Activated CD8-positive, alpha-beta T cell treated with anti-CD3 and anti-CD28 coated beads, Interleukin-2, amount 10 ng/mL, durations not matched to agents 7 days and 5 days (primary cell): ENCODE results near the gene INPP5B. TPM values are rescaled to one million over a fixed set of nuclear protein-coding genes. Genes with fewer than 3 reads are reported as not detected.
A peak's percentile ranks its signal among the peaks of the same experiment; 100 is the strongest.
"Not testable (repeated sequence)": the region's sequence is repeated elsewhere in the genome, so short reads cannot be mapped to it uniquely, and the experiment has no call there.

ENCODE experiments used
- ATAC-seq: fragments of 150-1000 bp; cut with Tn5 transposase; one replicate; pipeline ENCODE4 v1.10.0; 2021; ENCODE audit warnings: moderate library complexity
- CTCF ChIA-PET: fragments of 350-600 bp; sonication (Branson Sonifier 250); formaldehyde crosslinking; loops from one replicate; lab custom pipeline; 2021; ENCODE audit warnings: antibody characterized with exemption; lab: Charles Lee
- POLR2A ChIA-PET: fragments of 350-600 bp; sonication (Branson Sonifier 250); formaldehyde crosslinking; loops from one replicate; lab custom pipeline; 2021; ENCODE audit warnings: antibody characterized with exemption; lab: Charles Lee
- DNase-seq: peaks from one replicate; pipeline ENCODE4 v3.0.0-alpha.2; 2020
- H3K27ac Mint-ChIP-seq: one replicate; pipeline ENCODE4 v1.8.0; 2021; ENCODE audit warnings: mild to moderate bottlenecking, mixed read lengths
- H3K27me3 Mint-ChIP-seq: one replicate; pipeline ENCODE4 v1.8.0; 2021; ENCODE audit warnings: low read depth, mixed read lengths
- H3K36me3 Mint-ChIP-seq: one replicate; pipeline ENCODE4 v1.8.0; 2021; ENCODE audit warnings: low read depth, mixed read lengths
- H3K4me1 Mint-ChIP-seq: one replicate; pipeline ENCODE4 v1.8.0; 2021; ENCODE audit warnings: low read depth, mixed read lengths
- H3K4me3 Mint-ChIP-seq: one replicate; pipeline ENCODE4 v1.8.0; 2021; ENCODE audit warnings: mild to moderate bottlenecking, mixed read lengths
- H3K9me3 Mint-ChIP-seq: one replicate; pipeline ENCODE4 v1.8.0; 2022; ENCODE audit warnings: mixed read lengths; ENCODE audit not compliant: insufficient read depth
- total RNA-seq, 2 experiments: library from RNA; stranded (reverse); gene quantifications; one replicate each; pipeline ENCODE4 v1.2.3, GENCODE V29; 2021

The INPP5B gene
- total RNA-seq, result 10 to 100 TPM; 40.2 to 41.1 TPM

GRCh38 chr1:37946703-37947360, at the start of gene INPP5B:
INPP5B (minus strand) TSS chr1:37947053; CDS start chr1:37946308, 745 bp downstream.
- POLR2A ChIA-PET, result interaction anchor here (0.6 to 1.7 kb wide), 5 partner anchors 9 to 441 kb away, joined by 3 to 8 read pairs (median 3); no protein-coding TSS in a partner anchor

GRCh38 chr1:37995751-37996345, 49.0 kb upstream of the INPP5B start:
- CTCF ChIA-PET, result interaction anchor here (9.7 kb wide), 1 partner anchor 20 kb away, joined by 215 read pairs; the partner anchor contains the start of gene UTP11
- ATAC-seq (peak; percentile 55), DNase-seq (no peak)
- peak overlapping the region; percentile 89 for H3K27ac Mint-ChIP-seq
- no peaks in the 10 kb centered on the region for H3K9me3 Mint-ChIP-seq
- H3K4me1 Mint-ChIP-seq, result peaks cover 50% of the 10 kb centered on the region
- peaks cover 20% of the 10 kb centered on the region for H3K36me3 Mint-ChIP-seq
- POLR2A ChIA-PET, result interaction anchor here (1.7 to 4.4 kb wide), 3 partner anchors 8 to 17 kb away, joined by 7 to 24 read pairs (median 11); no protein-coding TSS in a partner anchor
- no peaks in the 10 kb centered on the region for H3K27me3 Mint-ChIP-seq
- peak overlapping the region; percentile 64 for H3K4me3 Mint-ChIP-seq

More at GRCh38 chr1:37946703-37947360, at the start of gene INPP5B:
- DNase-seq (peak; percentile 89), ATAC-seq (peak; percentile 97)
- Mint-ChIP-seq H3K9me3 (no peaks in the 10 kb centered on the region), H3K4me3 (peak within 1 kb of the TSS; percentile 92), H3K27ac (peak within 1 kb of the TSS; percentile 97), H3K27me3 (no peaks in the 10 kb centered on the region), H3K4me1 (peaks cover 30% of the 10 kb centered on the region), H3K36me3 (peaks cover 5% of the 10 kb centered on the region)
- CTCF ChIA-PET, result interaction anchor here (0.7 to 1.5 kb wide), 3 partner anchors 11 to 87 kb away, joined by 3 to 6 read pairs (median 6); partner anchors contain the start of gene MTF1

- Mint-ChIP-seq H3K36me3 (peaks cover 21% of the 10 kb centered on the region), H3K27ac (peak overlapping the region; percentile 89), H3K27me3 (no peaks in the 10 kb centered on the region), H3K4me1 (peaks cover 49% of the 10 kb centered on the region), H3K9me3 (no peaks in the 10 kb centered on the region), H3K4me3 (peak overlapping the region; percentile 64)
- DNase-seq (peak; percentile 48), ATAC-seq (peak; percentile 4)
- ChIA-PET POLR2A (interaction anchor here (1.7 to 4.4 kb wide), 2 partner anchors 9 to 14 kb away, joined by 11 to 24 read pairs; no protein-coding TSS in a partner anchor), CTCF (interaction anchor here (3.6 to 9.7 kb wide), 2 partner anchors 8 to 21 kb away, joined by 11 to 215 read pairs; partner anchors contain the start of gene UTP11)
Observed at GRCh38 chr1:37994886-37995566, 48.2 kb upstream of the INPP5B start.

- peak; percentile 59 for DNase-seq
- ATAC-seq, result peak; percentile 60
- Mint-ChIP-seq H3K4me1 (peaks cover 26% of the 10 kb centered on the region), H3K27ac (peak overlapping the region; percentile 90), H3K4me3 (peak overlapping the region; percentile 95), H3K27me3 (no peaks in the 10 kb centered on the region), H3K36me3 (peaks cover 30% of the 10 kb centered on the region), H3K9me3 (no peaks in the 10 kb centered on the region)
- POLR2A ChIA-PET, result interaction anchor here (0.6 to 2.1 kb wide), 9 partner anchors 11 to 299 kb away, joined by 3 to 12 read pairs (median 3); partner anchors contain the start of gene UTP11
- CTCF ChIA-PET, result interaction anchor here (0.7 to 9.7 kb wide), 12 partner anchors 11 to 181 kb away, joined by 3 to 215 read pairs (median 5); partner anchors contain the start of genes C1orf122, INPP5B, UTP11 and YRDC
Observed at GRCh38 chr1:37989361-37989930, 42.6 kb upstream of the INPP5B start.

- ChIA-PET CTCF (interaction anchor here (1.3 kb wide), 1 partner anchor 56 kb away, joined by 3 read pairs; no protein-coding TSS in a partner anchor), POLR2A (no interaction called here)
- DNase-seq (no peak), ATAC-seq (no peak)
- H3K27me3 Mint-ChIP-seq, result no peaks in the 10 kb centered on the region
- H3K4me1 Mint-ChIP-seq, result peaks cover 23% of the 10 kb centered on the region
- H3K36me3 Mint-ChIP-seq, result peaks cover 37% of the 10 kb centered on the region
- no peaks in the 10 kb centered on the region for H3K9me3 Mint-ChIP-seq
- no peak overlapping the region for H3K27ac Mint-ChIP-seq
- peak overlapping the region; percentile 95 for H3K4me3 Mint-ChIP-seq
Observed at GRCh38 chr1:37987679-37988078, 40.8 kb upstream of the INPP5B start.

- no peak overlapping the region for H3K4me3 Mint-ChIP-seq
- ChIA-PET POLR2A (no interaction called here), CTCF (no interaction called here)
- no peak for ATAC-seq
- no peak overlapping the region for H3K27ac Mint-ChIP-seq
- no peak for DNase-seq
- H3K9me3 Mint-ChIP-seq, result no peaks in the 10 kb centered on the region
- H3K4me1 Mint-ChIP-seq, result peaks cover 12% of the 10 kb centered on the region
- peaks cover 64% of the 10 kb centered on the region for H3K36me3 Mint-ChIP-seq
- H3K27me3 Mint-ChIP-seq, result no peaks in the 10 kb centered on the region
Observed at GRCh38 chr1:37983546-37983945, 36.7 kb upstream of the INPP5B start.

GRCh38 chr1:37978541-37978940, 31.7 kb upstream of the INPP5B start:
- no peaks in the 10 kb centered on the region for H3K9me3 Mint-ChIP-seq
- ChIA-PET CTCF (no interaction called here), POLR2A (no interaction called here)
- no peak overlapping the region for H3K4me3 Mint-ChIP-seq
- H3K27ac Mint-ChIP-seq, result no peak overlapping the region
- peaks cover 2% of the 10 kb centered on the region for H3K4me1 Mint-ChIP-seq
- ATAC-seq (no peak), DNase-seq (no peak)
- no peaks in the 10 kb centered on the region for H3K27me3 Mint-ChIP-seq
- H3K36me3 Mint-ChIP-seq, result peaks cover 69% of the 10 kb centered on the region

GRCh38 chr1:37975083-37975482, 28.2 kb upstream of the INPP5B start:
- H3K27ac Mint-ChIP-seq, ATAC-seq, H3K9me3 Mint-ChIP-seq, H3K4me3 Mint-ChIP-seq, DNase-seq, H3K27me3 Mint-ChIP-seq, POLR2A ChIA-PET, H3K4me1 Mint-ChIP-seq: not testable (repeated sequence)
- H3K36me3 Mint-ChIP-seq, result peaks cover 79% of the 10 kb centered on the region
- CTCF ChIA-PET, result interaction anchor here (0.8 to 1.9 kb wide), 6 partner anchors 26 to 115 kb away, joined by 3 to 8 read pairs (median 3); partner anchors contain the start of gene MTF1

DNA sequence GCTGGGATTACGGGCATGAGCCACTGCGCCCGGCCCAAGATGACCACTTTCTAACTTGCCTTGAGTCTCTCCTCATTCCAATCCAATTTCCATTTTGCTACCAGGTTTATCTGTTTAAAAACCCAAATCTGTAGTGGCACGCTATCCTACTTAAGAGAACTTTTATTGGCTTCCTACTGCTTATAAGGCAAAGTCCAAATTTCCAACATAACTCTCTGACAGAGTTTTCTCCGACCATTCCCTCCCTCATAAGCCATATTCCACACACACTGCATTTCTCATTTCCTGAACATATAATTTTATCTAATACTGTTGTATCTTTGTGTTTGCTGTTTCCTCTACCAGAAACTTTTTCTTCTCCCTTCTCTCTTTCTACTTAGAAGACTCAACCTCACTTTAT, 27.7 kb upstream of the INPP5B start:
- no peaks in the 10 kb centered on the region for H3K9me3 Mint-ChIP-seq
- H3K27ac Mint-ChIP-seq, result no peak overlapping the region
- DNase-seq (no peak), ATAC-seq (no peak)
- H3K27me3 Mint-ChIP-seq, result no peaks in the 10 kb centered on the region
- ChIA-PET CTCF (interaction anchor here (0.9 to 1.4 kb wide), 3 partner anchors 85 to 93 kb away, joined by 3 to 4 read pairs (median 3); no protein-coding TSS in a partner anchor), POLR2A (no interaction called here)
- no peak overlapping the region for H3K4me3 Mint-ChIP-seq
- H3K4me1 Mint-ChIP-seq, result peaks cover 6% of the 10 kb centered on the region
- peaks cover 79% of the 10 kb centered on the region for H3K36me3 Mint-ChIP-seq

- H3K4me1 Mint-ChIP-seq, H3K4me3 Mint-ChIP-seq, POLR2A ChIA-PET, H3K27me3 Mint-ChIP-seq, ATAC-seq, CTCF ChIA-PET, H3K27ac Mint-ChIP-seq, DNase-seq, H3K9me3 Mint-ChIP-seq: not testable (repeated sequence)
- peaks cover 79% of the 10 kb centered on the region for H3K36me3 Mint-ChIP-seq
Observed at GRCh38 chr1:37973684-37974083, 26.8 kb upstream of the INPP5B start.

DNA sequence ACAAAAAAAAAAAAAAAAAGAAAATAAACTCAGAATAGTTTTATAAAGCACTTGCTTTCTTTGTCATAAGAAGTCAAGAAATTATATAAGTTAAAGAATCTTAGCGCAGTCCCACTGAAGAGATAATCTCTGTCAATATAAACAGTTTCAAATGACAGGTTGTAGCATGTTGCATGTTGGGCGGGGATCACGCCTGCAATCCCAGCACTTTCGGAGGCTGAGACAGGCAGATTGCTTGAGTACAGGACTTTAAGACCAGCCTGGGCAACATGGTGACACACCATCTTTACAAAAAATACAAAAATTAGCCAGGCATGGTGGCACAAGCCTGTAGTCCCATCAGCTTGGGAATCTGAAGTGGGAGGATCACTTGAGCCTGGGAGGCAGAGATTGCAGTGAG, 18.4 kb upstream of the INPP5B start:
- H3K27me3 Mint-ChIP-seq, result no peaks in the 10 kb centered on the region
- ATAC-seq (no peak), DNase-seq (no peak)
- peaks cover 50% of the 10 kb centered on the region for H3K36me3 Mint-ChIP-seq
- ChIA-PET CTCF (no interaction called here), POLR2A (no interaction called here)
- no peaks in the 10 kb centered on the region for H3K4me1 Mint-ChIP-seq
- no peak overlapping the region for H3K4me3 Mint-ChIP-seq
- H3K9me3 Mint-ChIP-seq, result no peaks in the 10 kb centered on the region
- H3K27ac Mint-ChIP-seq, result no peak overlapping the region
